Measurements from ENCODE around the gene JAM3.

DNA sequence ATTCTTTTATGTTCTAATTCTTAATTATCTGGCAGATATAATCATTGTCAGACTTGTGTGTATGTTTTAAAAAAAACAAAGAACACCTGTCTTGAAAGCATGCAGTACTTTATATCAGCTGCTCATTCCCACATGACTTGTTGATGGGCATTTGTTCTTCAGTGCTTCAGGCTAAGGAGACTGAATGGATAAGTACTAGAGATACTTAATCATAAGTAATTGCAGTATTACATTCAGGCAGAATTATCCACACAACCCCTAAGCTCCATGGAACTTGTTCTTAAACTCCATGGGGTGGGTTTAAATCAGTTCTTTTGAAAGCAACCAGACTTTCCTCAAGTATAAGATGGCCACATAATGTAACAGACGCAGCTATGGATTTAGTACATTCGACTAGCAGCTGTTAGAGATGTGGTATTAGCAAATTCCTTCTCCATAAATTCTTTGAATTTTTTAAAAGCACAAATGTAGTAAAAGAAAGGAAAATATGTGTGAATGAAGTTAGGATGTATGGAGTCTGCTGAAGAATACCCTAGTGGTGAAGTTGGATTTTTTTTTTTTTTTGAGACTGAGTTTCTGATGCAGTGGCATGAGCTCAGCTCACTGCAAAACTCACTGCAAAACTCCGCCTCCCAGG is 3.0 kb downstream of the JAM3 start:
- TF ChIP-seq CTCF (IDR thresholded peaks at IDR 0.05) (peak; percentile 19), EZH2 (IDR thresholded peaks at IDR 0.05) (no peak)
